PC-3 (cell line): ENCODE measurements around the gene PTOV1. TPM values are rescaled to one million over a fixed set of nuclear protein-coding genes. Genes with fewer than 3 reads are reported as not detected.

Experiments
- ATAC-seq: fragments of 200-7000 bp; cut with Tn5 transposase; 2 replicates; pipeline ENCODE4 v1.9.1; 2020; ENCODE audit warnings: mild to moderate bottlenecking, moderate library complexity
- BruUV-seq: library from RNA; stranded (reverse); fragments of 400-500 nt; replicated peaks from 2 replicates; lab custom pipeline; 2021; lab: Mats Ljungman, UMichigan
- CTCF ChIA-PET: fragments of 300-600 bp; sonication (Branson Sonifier 250); formaldehyde crosslinking; loops from one replicate; lab custom pipeline; 2022; ENCODE audit warnings: antibody characterized with exemption; lab: Charles Lee
- POLR2A ChIA-PET: fragments of 300-600 bp; sonication (Branson Sonifier 250); formaldehyde crosslinking; loops from one replicate; lab custom pipeline; 2022; ENCODE audit warnings: antibody characterized with exemption; ENCODE audit not compliant: unreplicated experiment; lab: Charles Lee
- DNase-seq: peaks from one replicate; pipeline ENCODE4 v3.0.0-alpha.2; 2015
- H2AFZ ChIP-seq: fragments of 300-600 bp; sonication (generic); 2 replicates; pipeline ENCODE4 v1.6.0; 2016; ENCODE audit warnings: antibody characterized with exemption, low read length
- H3F3A ChIP-seq: fragments of 300-600 bp; sonication (generic); one replicate; pipeline ENCODE4 v1.6.0; 2017; ENCODE audit warnings: antibody characterized with exemption, low read length, control low read depth, mild to moderate bottlenecking; ENCODE audit not compliant: unreplicated experiment
- H3K27ac ChIP-seq: fragments of 300-600 bp; sonication (generic); 2 replicates; pipeline ENCODE4 v1.5.1; 2016; ENCODE audit warnings: mild to moderate bottlenecking, low read length
- H3K27me3 ChIP-seq: fragments of 300-600 bp; sonication (generic); 2 replicates; pipeline ENCODE4 v1.6.1; 2016; ENCODE audit warnings: low read length, mixed read lengths
- H3K36me3 ChIP-seq: fragments of 300-600 bp; sonication (generic); 2 replicates; pipeline ENCODE4 v1.6.1; 2016; ENCODE audit warnings: low read depth, mixed run types, low read length, mixed read lengths
- H3K4me1 ChIP-seq: fragments of 300-600 bp; sonication (generic); 2 replicates; pipeline ENCODE4 v1.5.1; 2016; ENCODE audit warnings: low read length; ENCODE audit not compliant: insufficient read depth
- H3K4me2 ChIP-seq: fragments of 300-600 bp; sonication (generic); 2 replicates; pipeline ENCODE4 v1.6.0; 2016; ENCODE audit warnings: low read length
- H3K4me3 ChIP-seq: fragments of 300-600 bp; sonication (generic); 2 replicates; pipeline ENCODE4 v1.5.1; 2016; ENCODE audit warnings: mild to moderate bottlenecking, low read length, mixed read lengths
- H3K79me2 ChIP-seq: fragments of 300-600 bp; sonication (generic); 2 replicates; pipeline ENCODE4 v1.6.1; 2017; ENCODE audit warnings: low read length, mixed read lengths
- H3K9ac ChIP-seq: fragments of 300-600 bp; sonication (generic); 2 replicates; pipeline ENCODE4 v1.6.0; 2016; ENCODE audit warnings: mild to moderate bottlenecking, low read length
- H3K9me2 ChIP-seq: fragments of 300-600 bp; sonication (generic); replicated peaks from 2 replicates; pipeline ENCODE4 v1.6.1; 2016; ENCODE audit warnings: mixed run types, low read length, mixed read lengths
- H3K9me3 ChIP-seq: fragments of 300-600 bp; sonication (generic); 2 replicates; pipeline ENCODE4 v1.6.1; 2016; ENCODE audit warnings: low read length, mixed read lengths
- H4K20me1 ChIP-seq: fragments of 300-600 bp; sonication (generic); 2 replicates; pipeline ENCODE4 v1.6.1; 2016; ENCODE audit warnings: low read length, mixed read lengths
- CTCF ChIP-seq: fragments of 300-600 bp; sonication (generic); conservative IDR thresholded peaks from 2 replicates; pipeline ENCODE4 v1.5.1; 2017; ENCODE audit warnings: antibody characterized with exemption, low read depth, mild to moderate bottlenecking, low read length
- EZH2 ChIP-seq: fragments of 300-600 bp; sonication (generic); IDR thresholded peaks from one replicate; pipeline ENCODE4 v1.6.1; 2017; ENCODE audit warnings: antibody characterized with exemption, mild to moderate bottlenecking, low read length; ENCODE audit not compliant: unreplicated experiment
- EZH2phosphoT487 ChIP-seq: fragments of 300-600 bp; sonication (generic); IDR thresholded peaks from 2 replicates; pipeline ENCODE4 v1.6.1; 2018; ENCODE audit warnings: mild to moderate bottlenecking, antibody characterized with exemption, low read length, borderline replicate concordance
- intact Hi-C: fragments of 100-400 bp; cut with micrococcal nuclease; formaldehyde crosslinking; loops from 2 replicates; pipeline ENCODE4 v1.9.0; 2023
- total RNA-seq: library from RNA; depleted of rRNA; stranded (reverse); fragments of >200 nt; gene quantifications from 2 replicates; pipeline ENCODE4 v1.2.3, GENCODE V29; 2014

The PTOV1 gene
- total RNA-seq, 1 experiment from 2014 or later = 148 TPM

- H2AFZ ChIP-seq = no peak overlapping the region
- intact Hi-C loops = no loop called here
- peaks cover 2% of the 10 kb centered on the region; the same call in 1 of the 2 replicates for H3K4me1 ChIP-seq
- H3K36me3 ChIP-seq = peaks cover 55% of the 10 kb centered on the region
- H4K20me1 ChIP-seq = peaks cover 17% of the 10 kb centered on the region
- H3K4me3 ChIP-seq = no peak overlapping the region
- H3K27me3 ChIP-seq = no peaks in the 10 kb centered on the region
- TF ChIP-seq EZH2 (no peak), EZH2phosphoT487 (no peak), CTCF (no peak)
- H3K9me3 ChIP-seq = no peaks in the 10 kb centered on the region
- peaks cover 5% of the 10 kb centered on the region for H3F3A ChIP-seq
- ChIA-PET CTCF (no interaction called here), POLR2A (no interaction called here)
- no TSS peak for BruUV-seq
- H3K27ac ChIP-seq = no peak overlapping the region
- peaks cover 27% of the 10 kb centered on the region for H3K79me2 ChIP-seq
- H3K9ac ChIP-seq = no peak overlapping the region
- ATAC-seq = no peak
- no peak for DNase-seq
- H3K4me2 ChIP-seq = no peak overlapping the region
- no peaks in the 10 kb centered on the region for H3K9me2 ChIP-seq
Measured at GRCh38 chr19:49860336-49861102, 9.6 kb downstream of the PTOV1 start.

- Histone ChIP-seq H3K36me3 (peaks cover 54% of the 10 kb centered on the region), H3K9me3 (no peaks in the 10 kb centered on the region), H3K4me1 (peaks cover 8% of the 10 kb centered on the region), H3K79me2 (peaks cover 33% of the 10 kb centered on the region), H3F3A (peaks cover 5% of the 10 kb centered on the region), H3K9ac (no peak overlapping the region), H2AFZ (no peak overlapping the region), H3K4me3 (no peak overlapping the region), H3K4me2 (no peak overlapping the region), H3K27me3 (no peaks in the 10 kb centered on the region), H3K9me2 (no peaks in the 10 kb centered on the region), H4K20me1 (peaks cover 17% of the 10 kb centered on the region), H3K27ac (no peak overlapping the region)
- TF ChIP-seq EZH2 = no peak
- TF ChIP-seq CTCF = no peak
- no peak for TF ChIP-seq EZH2phosphoT487
- DNase-seq = no peak
- ATAC-seq = no peak; the same call in 1 of the 2 replicates
- no TSS peak for BruUV-seq
- CTCF ChIA-PET = no interaction called here
- intact Hi-C loops = no loop called here
- POLR2A ChIA-PET = no interaction called here
Measured at GRCh38 chr19:49861107-49861506, 10.1 kb downstream of the PTOV1 start.
